ENCODE results near the gene CORO2A. TPM values are rescaled to one million over a fixed set of nuclear protein-coding genes. Genes with fewer than 3 reads are reported as not detected.

The CORO2A gene
- total RNA-seq, 1 experiment from 2014 or later, result 19.8 TPM

- Histone ChIP-seq H3K9me2 (ENCODE audit: insufficient read depth) (no peaks in the 10 kb centered on the region), H3K27me3 (ENCODE audit: insufficient read depth, low read depth) (no peaks in the 10 kb centered on the region), H2AFZ (no peak overlapping the region), H3K4me1 (replicated peaks; ENCODE audit: insufficient read depth) (no peaks in the 10 kb centered on the region), H4K20me1 (ENCODE audit: insufficient read depth) (no peaks in the 10 kb centered on the region), H3K36me3 (ENCODE audit: low read depth) (no peaks in the 10 kb centered on the region; the same call in 1 of the 2 replicates), H3K27ac (no peak overlapping the region), H3K9me3 (ENCODE audit: insufficient read depth, low read depth) (no peaks in the 10 kb centered on the region), H3K4me3 (no peak overlapping the region), H3K4me2 (no peak overlapping the region), H3F3A (ENCODE audit: insufficient read depth, low read depth) (no peaks in the 10 kb centered on the region; the same call in 1 of the 2 replicates), H3K79me2 (ENCODE audit: low read depth) (no peaks in the 10 kb centered on the region)
- BruUV-seq (replicated peaks), result no TSS peak
- DNase-seq, result no peak
- TF ChIP-seq EZH2 (IDR thresholded peaks at IDR 0.05; ENCODE audit: low read depth), result no peak
- no peak for TF ChIP-seq CTCF (conservative IDR thresholded peaks at IDR 0.05)
- CTCF ChIA-PET, result no interaction called here
- POLR2A ChIA-PET (ENCODE audit: unreplicated experiment), result no interaction called here
- intact Hi-C loops (cut with micrococcal nuclease; ENCODE audit: unreplicated experiment), result no loop called here
Observed at GRCh38 chr9:98099346-98099745, 93.1 kb downstream of the CORO2A start.

- Histone ChIP-seq H3K27ac (no peak overlapping the region), H3K4me1 (replicated peaks; ENCODE audit: insufficient read depth) (no peaks in the 10 kb centered on the region), H3K9me3 (ENCODE audit: insufficient read depth, low read depth) (no peaks in the 10 kb centered on the region), H3F3A (ENCODE audit: insufficient read depth, low read depth) (no peaks in the 10 kb centered on the region; the same call in 1 of the 2 replicates), H3K9me2 (ENCODE audit: insufficient read depth) (no peaks in the 10 kb centered on the region), H3K36me3 (ENCODE audit: low read depth) (no peaks in the 10 kb centered on the region; the same call in 1 of the 2 replicates), H4K20me1 (ENCODE audit: insufficient read depth) (no peaks in the 10 kb centered on the region), H3K79me2 (ENCODE audit: low read depth) (no peaks in the 10 kb centered on the region), H3K27me3 (ENCODE audit: insufficient read depth, low read depth) (no peaks in the 10 kb centered on the region), H3K4me2 (no peak overlapping the region), H2AFZ (no peak overlapping the region), H3K4me3 (no peak overlapping the region)
- CTCF ChIA-PET, result no interaction called here
- no TSS peak for BruUV-seq (replicated peaks)
- DNase-seq, result no peak
- POLR2A ChIA-PET (ENCODE audit: unreplicated experiment), result interaction anchor here (0.6 to 0.7 kb wide), 2 partner anchors 52 to 121 kb away, joined by 4 to 9 read pairs; no protein-coding TSS in a partner anchor
- no peak for TF ChIP-seq CTCF (conservative IDR thresholded peaks at IDR 0.05)
- no peak for TF ChIP-seq EZH2 (IDR thresholded peaks at IDR 0.05; ENCODE audit: low read depth)
- intact Hi-C loops (cut with micrococcal nuclease; ENCODE audit: unreplicated experiment), result no loop called here
Observed at GRCh38 chr9:98097836-98098235, 94.6 kb downstream of the CORO2A start.

GRCh38 chr9:98096091-98096490 lies 96.3 kb downstream of the CORO2A start:
- peaks cover 3% of the 10 kb centered on the region; the same call in 1 of the 2 replicates for H3F3A ChIP-seq (ENCODE audit: insufficient read depth, low read depth)
- H3K36me3 ChIP-seq (ENCODE audit: low read depth), result no peaks in the 10 kb centered on the region; the same call in 1 of the 2 replicates
- ChIA-PET POLR2A (ENCODE audit: unreplicated experiment) (no interaction called here), CTCF (no interaction called here)
- H3K79me2 ChIP-seq (ENCODE audit: low read depth), result no peaks in the 10 kb centered on the region
- H3K27me3 ChIP-seq (ENCODE audit: insufficient read depth, low read depth), result no peaks in the 10 kb centered on the region
- no peaks in the 10 kb centered on the region for H3K9me3 ChIP-seq (ENCODE audit: insufficient read depth, low read depth)
- H4K20me1 ChIP-seq (ENCODE audit: insufficient read depth), result no peaks in the 10 kb centered on the region
- H3K4me3 ChIP-seq, result no peak overlapping the region
- intact Hi-C loops (cut with micrococcal nuclease; ENCODE audit: unreplicated experiment), result no loop called here
- H3K4me1 ChIP-seq (replicated peaks; ENCODE audit: insufficient read depth), result no peaks in the 10 kb centered on the region
- no peak overlapping the region for H3K4me2 ChIP-seq
- H3K27ac ChIP-seq, result no peak overlapping the region
- no peak for TF ChIP-seq CTCF (conservative IDR thresholded peaks at IDR 0.05)
- TF ChIP-seq EZH2 (IDR thresholded peaks at IDR 0.05; ENCODE audit: low read depth), result no peak
- no peaks in the 10 kb centered on the region for H3K9me2 ChIP-seq (ENCODE audit: insufficient read depth)
- BruUV-seq (replicated peaks), result no TSS peak
- no peak for DNase-seq
- H2AFZ ChIP-seq, result no peak overlapping the region
